GM23248 (cell line): ENCODE measurements around the gene ICA1. TPM values are rescaled to one million over a fixed set of nuclear protein-coding genes. Genes with fewer than 3 reads are reported as not detected.

ENCODE experiments used
- DNase-seq: peaks from one replicate; pipeline ENCODE4 v3.0.0-alpha.2; 2015
- H2AFZ ChIP-seq: fragments of 200-600 bp; sonication (generic); 2 replicates; pipeline ENCODE4 v1.6.1; 2016; ENCODE audit warnings: antibody characterized with exemption
- H3F3A ChIP-seq: fragments of 200-600 bp; sonication (generic); 2 replicates; pipeline ENCODE4 v1.6.1; 2016; ENCODE audit warnings: mild to moderate bottlenecking, antibody characterized with exemption, mixed run types; ENCODE audit not compliant: insufficient read depth
- H3K27ac ChIP-seq: fragments of 200-600 bp; sonication (generic); 2 replicates; pipeline ENCODE4 v1.5.1; 2016; ENCODE audit warnings: mild to moderate bottlenecking
- H3K27me3 ChIP-seq: fragments of 200-600 bp; sonication (generic); replicated peaks from 2 replicates; pipeline ENCODE4 v1.6.1; 2016; ENCODE audit warnings: mild to moderate bottlenecking; ENCODE audit not compliant: insufficient read depth
- H3K36me3 ChIP-seq: fragments of 200-600 bp; sonication (generic); 2 replicates; pipeline ENCODE4 v1.6.1; 2016; ENCODE audit warnings: low read depth, mild to moderate bottlenecking
- H3K4me1 ChIP-seq: fragments of 200-600 bp; sonication (generic); 2 replicates; pipeline ENCODE4 v1.6.1; 2016; ENCODE audit warnings: mild to moderate bottlenecking; ENCODE audit not compliant: insufficient read depth
- H3K4me2 ChIP-seq: fragments of 200-600 bp; sonication (generic); one replicate; pipeline ENCODE4 v1.6.1; 2016; ENCODE audit warnings: mild to moderate bottlenecking; ENCODE audit not compliant: unreplicated experiment
- H3K4me3 ChIP-seq: fragments of 200-600 bp; sonication (generic); 2 replicates; pipeline ENCODE4 v1.5.1; 2016; ENCODE audit warnings: mild to moderate bottlenecking
- H3K79me2 ChIP-seq: fragments of 200-600 bp; sonication (generic); 2 replicates; pipeline ENCODE4 v1.6.1; 2016; ENCODE audit warnings: mild to moderate bottlenecking; ENCODE audit not compliant: insufficient read depth
- H3K9ac ChIP-seq: fragments of 200-600 bp; sonication (generic); 2 replicates; pipeline ENCODE4 v1.6.1; 2016; ENCODE audit warnings: mild to moderate bottlenecking
- H3K9me2 ChIP-seq: fragments of 200-600 bp; sonication (generic); 2 replicates; pipeline ENCODE4 v1.6.1; 2016; ENCODE audit warnings: mixed run types, mild to moderate bottlenecking, moderate library complexity; ENCODE audit not compliant: insufficient read depth
- H3K9me3 ChIP-seq: fragments of 200-600 bp; sonication (generic); one replicate; pipeline ENCODE4 v1.6.1; 2017; ENCODE audit warnings: low read depth
- H4K20me1 ChIP-seq: fragments of 200-600 bp; sonication (generic); 2 replicates; pipeline ENCODE4 v1.6.0; 2016; ENCODE audit not compliant: insufficient read depth
- EZH2 ChIP-seq: fragments of 200-600 bp; sonication (generic); IDR thresholded peaks from 2 replicates; pipeline ENCODE4 v1.6.1; 2018; ENCODE audit warnings: antibody characterized with exemption, mild to moderate bottlenecking; ENCODE audit not compliant: insufficient read depth, poor library complexity, severe bottlenecking
- EZH2phosphoT487 ChIP-seq: fragments of 200-600 bp; sonication (generic); IDR thresholded peaks from 2 replicates; pipeline ENCODE4 v1.6.1; 2018; ENCODE audit warnings: antibody characterized with exemption, moderate library complexity, mild to moderate bottlenecking, low read depth; ENCODE audit not compliant: insufficient read depth
- WGBS, 2 experiments: methylation state at CpG; one replicate each; pipeline ENCODE4 v1.1.6; 2015 to 2017; ENCODE audit warnings: low lambda C conversion rate in 2 of 2, low coverage in 1 of 2; ENCODE audit errors: missing lambda C conversion rate in 2 of 2; 5-methylcytosine and 5-hydroxymethylcytosine counted together
- in situ Hi-C: fragments of 300-500 bp; cut with MboI; formaldehyde crosslinking; loops from 2 replicates; pipeline ENCODE4 v1.15.0; 2020
- polyA plus RNA-seq: library from polyadenylated mRNA; unstranded; fragments of >200 nt; fragmentation: Nextera tagmentation; extraction: Ambion mirVana; gene quantifications from 2 replicates; pipeline ENCODE4 v1.2.1, GENCODE V29; 2016
- total RNA-seq: library from RNA; depleted of rRNA; stranded (reverse); fragments of >200 nt; shearing (Covaris generic); gene quantifications from 2 replicates; pipeline ENCODE4 v1.2.3, GENCODE V29; 2014

Gene ICA1
- total and polyA plus RNA-seq, 2 experiments from 2014 or later = not detected

GRCh38 chr7:8115547-8116402, 146.2 kb downstream of the ICA1 start:
- no peaks in the 10 kb centered on the region for H3K4me1 ChIP-seq
- H3K9ac ChIP-seq = no peak overlapping the region
- H3K4me3 ChIP-seq = no peak overlapping the region
- H4K20me1 ChIP-seq = no peaks in the 10 kb centered on the region
- H3K36me3 ChIP-seq = no peaks in the 10 kb centered on the region
- no peak overlapping the region for H3K4me2 ChIP-seq
- no peaks in the 10 kb centered on the region for H3K9me2 ChIP-seq
- no peak overlapping the region for H2AFZ ChIP-seq
- no peak for TF ChIP-seq EZH2phosphoT487
- TF ChIP-seq EZH2 = no peak
- no peaks in the 10 kb centered on the region for H3F3A ChIP-seq
- in situ Hi-C loops = no loop called here
- DNase-seq = no peak
- peaks cover 6% of the 10 kb centered on the region; the same call in 1 of the 2 replicates for H3K27me3 ChIP-seq
- WGBS, 2 experiments = 23 to 30% methylated on average over 3 of the region's 3 CpGs
- no peaks in the 10 kb centered on the region for H3K79me2 ChIP-seq
- no peaks in the 10 kb centered on the region for H3K9me3 ChIP-seq
- no peak overlapping the region for H3K27ac ChIP-seq

GRCh38 chr7:8114175-8114574, 147.8 kb downstream of the ICA1 start:
- Histone ChIP-seq H4K20me1 (no peaks in the 10 kb centered on the region), H2AFZ (no peak overlapping the region), H3K36me3 (no peaks in the 10 kb centered on the region), H3F3A (no peaks in the 10 kb centered on the region; the same call in 1 of the 2 replicates), H3K4me1 (no peaks in the 10 kb centered on the region), H3K9ac (no peak overlapping the region), H3K27me3 (no peaks in the 10 kb centered on the region; the same call in 1 of the 2 replicates), H3K9me3 (no peaks in the 10 kb centered on the region), H3K4me2 (no peak overlapping the region), H3K9me2 (no peaks in the 10 kb centered on the region), H3K4me3 (no peak overlapping the region), H3K27ac (no peak overlapping the region), H3K79me2 (no peaks in the 10 kb centered on the region)
- TF ChIP-seq EZH2phosphoT487 (no peak), EZH2 (no peak)
- no peak for DNase-seq
- in situ Hi-C loops = no loop called here
- 44% methylated on average over 4 of the region's 4 CpGs for WGBS, 2 experiments

GRCh38 chr7:8113184-8113583, 148.8 kb downstream of the ICA1 start:
- no peaks in the 10 kb centered on the region for H3K79me2 ChIP-seq
- no peak overlapping the region for H3K27ac ChIP-seq
- no peak overlapping the region for H3K4me2 ChIP-seq
- WGBS, 2 experiments = 29 to 36% methylated on average over 3 of the region's 3 CpGs
- no peak overlapping the region for H3K4me3 ChIP-seq
- H2AFZ ChIP-seq = no peak overlapping the region
- H3K9me3 ChIP-seq = no peaks in the 10 kb centered on the region
- H3K36me3 ChIP-seq = no peaks in the 10 kb centered on the region
- no peak overlapping the region for H3K9ac ChIP-seq
- no peaks in the 10 kb centered on the region for H4K20me1 ChIP-seq
- H3F3A ChIP-seq = no peaks in the 10 kb centered on the region; the same call in 1 of the 2 replicates
- in situ Hi-C loops = no loop called here
- H3K4me1 ChIP-seq = no peaks in the 10 kb centered on the region
- no peak for DNase-seq
- no peaks in the 10 kb centered on the region for H3K9me2 ChIP-seq
- H3K27me3 ChIP-seq = no peaks in the 10 kb centered on the region
- no peak for TF ChIP-seq EZH2phosphoT487
- no peak for TF ChIP-seq EZH2

GRCh38 chr7:8112685-8113084, 149.3 kb downstream of the ICA1 start:
- no peaks in the 10 kb centered on the region for H4K20me1 ChIP-seq
- in situ Hi-C loops = no loop called here
- H3K9ac ChIP-seq = no peak overlapping the region
- H3F3A ChIP-seq = no peaks in the 10 kb centered on the region; the same call in 1 of the 2 replicates
- H3K4me1 ChIP-seq = no peaks in the 10 kb centered on the region
- no peak overlapping the region for H2AFZ ChIP-seq
- WGBS, 2 experiments = 27 to 37% methylated on average over 2 of the region's 2 CpGs
- no peaks in the 10 kb centered on the region for H3K9me3 ChIP-seq
- no peaks in the 10 kb centered on the region for H3K9me2 ChIP-seq
- DNase-seq = no peak
- H3K4me3 ChIP-seq = no peak overlapping the region
- H3K4me2 ChIP-seq = no peak overlapping the region
- no peaks in the 10 kb centered on the region for H3K27me3 ChIP-seq
- no peak overlapping the region for H3K27ac ChIP-seq
- H3K79me2 ChIP-seq = no peaks in the 10 kb centered on the region
- no peak for TF ChIP-seq EZH2
- TF ChIP-seq EZH2phosphoT487 = no peak
- no peaks in the 10 kb centered on the region for H3K36me3 ChIP-seq
